H1 (cell line): ENCODE measurements around the gene SHISA7.

Source experiments
- ATF3 ChIP-seq: IDR thresholded peaks from 2 replicates; pipeline ENCODE4 v1.6.1; 2011; ENCODE audit warnings: low read depth, mild to moderate bottlenecking, low read length; ENCODE audit not compliant: insufficient read depth
- CEBPB ChIP-seq: IDR thresholded peaks from 2 replicates; pipeline ENCODE4 v1.6.1; 2012; ENCODE audit warnings: low read depth, low read length
- EP300 ChIP-seq, 2 experiments: IDR thresholded peaks; 1 replicate in 1 of 2; 2 replicates in 1 of 2; pipeline ENCODE4 v1.6.1; 2011 to 2012; ENCODE audit warnings: low read depth in 2 of 2, low read length in 2 of 2, mild to moderate bottlenecking in 2 of 2, borderline replicate concordance in 1 of 2, inconsistent platforms in 1 of 2, moderate library complexity in 1 of 2
- HDAC2 ChIP-seq, 2 experiments: fragments of 300-600 bp in 1 of 2; sonication (generic) in 1 of 2; IDR thresholded peaks; 2 replicates each; pipeline ENCODE4 v1.6.1; 2011 to 2012; ENCODE audit warnings: low read depth in 2 of 2, low read length in 2 of 2, mild to moderate bottlenecking in 2 of 2, moderate library complexity in 2 of 2, borderline replicate concordance in 1 of 2, inconsistent platforms in 1 of 2
- MAX ChIP-seq: IDR thresholded peaks from 2 replicates; pipeline ENCODE4 v1.6.1; 2012; ENCODE audit warnings: inconsistent platforms
- NRF1 ChIP-seq: IDR thresholded peaks from 2 replicates; pipeline ENCODE4 v1.6.1; 2011; ENCODE audit warnings: mild to moderate bottlenecking, low read depth, low read length, improper control_type of control experiment
- POLR2A ChIP-seq, 2 experiments: IDR thresholded peaks; 1 replicate in 1 of 2; 2 replicates in 1 of 2; pipeline ENCODE4 v1.6.1; 2011; ENCODE audit warnings: low read depth in 2 of 2, low read length in 2 of 2, mild to moderate bottlenecking in 2 of 2; ENCODE audit errors: control extremely low read depth in 1 of 2
- RAD21 ChIP-seq, 2 experiments: IDR thresholded peaks in 1 of 2; conservative IDR thresholded peaks in 1 of 2; 2 replicates each; pipeline ENCODE4 v1.6.1; 2011; ENCODE audit warnings: low read depth in 2 of 2, low read length in 2 of 2, improper control_type of control experiment in 1 of 2, inconsistent platforms in 1 of 2, mild to moderate bottlenecking in 1 of 2, moderate library complexity in 1 of 2
- RXRA ChIP-seq: IDR thresholded peaks from 2 replicates; pipeline ENCODE4 v1.6.1; 2011; ENCODE audit warnings: low read depth, mild to moderate bottlenecking, low read length, moderate library complexity; ENCODE audit not compliant: insufficient read depth
- SP1 ChIP-seq: IDR thresholded peaks from 2 replicates; pipeline ENCODE4 v1.6.1; 2011; ENCODE audit warnings: low read depth, low read length
- TAF1 ChIP-seq: IDR thresholded peaks from 2 replicates; pipeline ENCODE4 v1.6.1; 2011; ENCODE audit warnings: mild to moderate bottlenecking, low read depth, low read length
- TCF12 ChIP-seq: IDR thresholded peaks from 2 replicates; pipeline ENCODE4 v1.6.1; 2011; ENCODE audit warnings: low read depth, mild to moderate bottlenecking, low read length
- ZNF274 ChIP-seq: IDR thresholded peaks from 2 replicates; pipeline ENCODE4 v1.7.0; 2012; ENCODE audit warnings: low read length, borderline replicate concordance; ENCODE audit errors: extremely low read depth
- TF ChIP-seq, protein P1 (sequence below), 3 experiments: IDR thresholded peaks; 1 replicate in 2 of 3; 2 replicates in 1 of 3; pipeline versions ENCODE4 v1.5.1 to v1.6.1; 2011; ENCODE audit warnings: low read length in 3 of 3, mild to moderate bottlenecking in 3 of 3, inconsistent platforms in 2 of 3, low read depth in 1 of 3, moderate library complexity in 1 of 3; ENCODE audit not compliant: insufficient read depth in 1 of 3; ENCODE audit errors: control extremely low read depth in 1 of 3

- TF ChIP-seq, protein P1, sequence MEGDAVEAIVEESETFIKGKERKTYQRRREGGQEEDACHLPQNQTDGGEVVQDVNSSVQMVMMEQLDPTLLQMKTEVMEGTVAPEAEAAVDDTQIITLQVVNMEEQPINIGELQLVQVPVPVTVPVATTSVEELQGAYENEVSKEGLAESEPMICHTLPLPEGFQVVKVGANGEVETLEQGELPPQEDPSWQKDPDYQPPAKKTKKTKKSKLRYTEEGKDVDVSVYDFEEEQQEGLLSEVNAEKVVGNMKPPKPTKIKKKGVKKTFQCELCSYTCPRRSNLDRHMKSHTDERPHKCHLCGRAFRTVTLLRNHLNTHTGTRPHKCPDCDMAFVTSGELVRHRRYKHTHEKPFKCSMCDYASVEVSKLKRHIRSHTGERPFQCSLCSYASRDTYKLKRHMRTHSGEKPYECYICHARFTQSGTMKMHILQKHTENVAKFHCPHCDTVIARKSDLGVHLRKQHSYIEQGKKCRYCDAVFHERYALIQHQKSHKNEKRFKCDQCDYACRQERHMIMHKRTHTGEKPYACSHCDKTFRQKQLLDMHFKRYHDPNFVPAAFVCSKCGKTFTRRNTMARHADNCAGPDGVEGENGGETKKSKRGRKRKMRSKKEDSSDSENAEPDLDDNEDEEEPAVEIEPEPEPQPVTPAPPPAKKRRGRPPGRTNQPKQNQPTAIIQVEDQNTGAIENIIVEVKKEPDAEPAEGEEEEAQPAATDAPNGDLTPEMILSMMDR (IDR thresholded peaks at IDR 0.05; ENCODE audit: control extremely low read depth in 1 of 3, insufficient read depth in 1 of 3, low read depth in 1 of 3, low read length in 3 of 3): no peak
- TF ChIP-seq TAF1: no peak
- no peak for TF ChIP-seq RAD21 (IDR thresholded peaks at IDR 0.05 in 1 of 2, conservative IDR thresholded peaks at IDR 0.05 in 1 of 2; ENCODE audit: low read depth in 2 of 2, low read length in 2 of 2)
- no peak for TF ChIP-seq ATF3
- no peak for TF ChIP-seq NRF1
- no peak for TF ChIP-seq EP300 (IDR thresholded peaks at IDR 0.05; ENCODE audit: borderline replicate concordance in 1 of 2, low read depth in 2 of 2, low read length in 2 of 2)
- TF ChIP-seq SP1: no peak
- no peak for TF ChIP-seq HDAC2 (IDR thresholded peaks at IDR 0.05; ENCODE audit: borderline replicate concordance in 1 of 2, low read depth in 2 of 2, low read length in 2 of 2)
- TF ChIP-seq MAX: no peak
- TF ChIP-seq RXRA: no peak
- no peak for TF ChIP-seq POLR2A (IDR thresholded peaks at IDR 0.05; ENCODE audit: control extremely low read depth in 1 of 2, low read depth in 2 of 2, low read length in 2 of 2)
- no peak for TF ChIP-seq TCF12
- no peak for TF ChIP-seq CEBPB
- TF ChIP-seq ZNF274: no peak
Observed at GRCh38 chr19:55379174-55379573, 63.9 kb downstream of the SHISA7 start.
